Fibroblast of the aortic adventitia (primary cell): ENCODE measurements around the gene FRAS1. TPM values are rescaled to one million over a fixed set of nuclear protein-coding genes. Genes with fewer than 3 reads are reported as not detected.
"Not testable (repeated sequence)": the region's sequence is repeated elsewhere in the genome, so short reads cannot be mapped to it uniquely, and the experiment has no call there.

Source experiments
- DNase-seq: peaks from one replicate; pipeline ENCODE4 v3.0.0-alpha.2; 2010; ENCODE audit warnings: low read depth
- H3K4me3 ChIP-seq: 2 replicates; pipeline ENCODE4 v1.5.1; 2011; ENCODE audit warnings: low read depth, mild to moderate bottlenecking, control low read depth, low read length, moderate library complexity
- total RNA-seq: library from RNA; depleted of rRNA; stranded (reverse); fragments of >200 nt; gene quantifications from 2 replicates; pipeline ENCODE4 v1.2.3, GENCODE V29; 2012; ENCODE audit warnings: low replicate concordance
- TF ChIP-seq, protein P1 (sequence below): IDR thresholded peaks from 2 replicates; pipeline ENCODE4 v1.5.1; 2011; ENCODE audit warnings: mild to moderate bottlenecking, low read length, control low read depth, inconsistent platforms; ENCODE audit not compliant: insufficient read depth

Gene FRAS1
- total RNA-seq, 1 donor: 1.9 TPM

DNA sequence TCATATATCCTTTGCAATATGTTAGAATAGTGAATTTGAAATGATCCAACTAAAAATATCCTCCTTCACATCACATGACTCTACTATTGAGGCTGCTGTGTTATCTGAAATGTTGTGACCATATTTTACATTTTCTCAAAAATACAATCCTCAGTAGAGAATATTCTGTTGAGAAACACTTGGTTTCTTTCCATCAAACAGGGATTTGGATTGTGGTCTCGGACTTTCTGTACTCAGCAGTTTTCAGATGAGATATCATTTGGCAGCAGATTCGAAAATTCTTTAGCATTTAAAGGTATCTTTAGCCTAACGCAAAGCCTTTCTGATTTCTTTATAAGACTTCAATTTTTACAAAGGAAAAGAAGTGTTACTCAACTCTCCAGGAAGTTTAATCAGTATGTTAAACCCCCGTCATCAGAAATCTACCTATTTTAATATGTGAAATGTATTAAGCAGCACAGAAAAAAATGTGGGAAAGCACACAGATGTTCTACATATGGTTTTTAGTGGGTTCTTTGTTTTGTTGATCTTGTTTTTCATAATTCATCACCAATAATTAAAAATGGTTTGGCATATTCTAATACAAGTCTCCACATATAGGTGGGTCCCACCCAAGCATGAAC lies 439.0 kb downstream of the FRAS1 start:
- no peak overlapping the region for H3K4me3 ChIP-seq
- DNase-seq: peak; percentile 71
- TF ChIP-seq, protein P1, sequence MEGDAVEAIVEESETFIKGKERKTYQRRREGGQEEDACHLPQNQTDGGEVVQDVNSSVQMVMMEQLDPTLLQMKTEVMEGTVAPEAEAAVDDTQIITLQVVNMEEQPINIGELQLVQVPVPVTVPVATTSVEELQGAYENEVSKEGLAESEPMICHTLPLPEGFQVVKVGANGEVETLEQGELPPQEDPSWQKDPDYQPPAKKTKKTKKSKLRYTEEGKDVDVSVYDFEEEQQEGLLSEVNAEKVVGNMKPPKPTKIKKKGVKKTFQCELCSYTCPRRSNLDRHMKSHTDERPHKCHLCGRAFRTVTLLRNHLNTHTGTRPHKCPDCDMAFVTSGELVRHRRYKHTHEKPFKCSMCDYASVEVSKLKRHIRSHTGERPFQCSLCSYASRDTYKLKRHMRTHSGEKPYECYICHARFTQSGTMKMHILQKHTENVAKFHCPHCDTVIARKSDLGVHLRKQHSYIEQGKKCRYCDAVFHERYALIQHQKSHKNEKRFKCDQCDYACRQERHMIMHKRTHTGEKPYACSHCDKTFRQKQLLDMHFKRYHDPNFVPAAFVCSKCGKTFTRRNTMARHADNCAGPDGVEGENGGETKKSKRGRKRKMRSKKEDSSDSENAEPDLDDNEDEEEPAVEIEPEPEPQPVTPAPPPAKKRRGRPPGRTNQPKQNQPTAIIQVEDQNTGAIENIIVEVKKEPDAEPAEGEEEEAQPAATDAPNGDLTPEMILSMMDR: no peak

DNA sequence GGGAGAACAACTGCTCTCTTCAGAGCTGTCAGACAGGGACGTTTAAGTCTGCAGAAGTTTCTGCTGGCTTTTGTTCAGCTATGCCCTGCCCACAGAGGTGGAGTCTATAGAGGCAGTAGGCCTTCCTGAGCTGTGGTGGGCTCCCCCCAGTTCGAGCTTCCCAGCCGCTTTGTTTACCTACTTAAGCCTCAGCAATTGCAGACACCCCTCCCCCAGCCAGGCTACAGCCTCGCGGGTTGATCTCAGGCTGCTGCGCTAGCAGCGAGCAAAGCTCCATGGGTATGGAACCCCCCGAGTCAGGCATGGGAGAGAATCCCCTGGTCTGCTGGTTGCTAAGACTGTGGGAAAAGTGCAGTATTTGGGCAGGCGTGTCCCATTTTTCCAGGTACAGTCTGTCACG lies 449.1 kb downstream of the FRAS1 start:
- H3K4me3 ChIP-seq, DNase-seq: not testable (repeated sequence)

DNA sequence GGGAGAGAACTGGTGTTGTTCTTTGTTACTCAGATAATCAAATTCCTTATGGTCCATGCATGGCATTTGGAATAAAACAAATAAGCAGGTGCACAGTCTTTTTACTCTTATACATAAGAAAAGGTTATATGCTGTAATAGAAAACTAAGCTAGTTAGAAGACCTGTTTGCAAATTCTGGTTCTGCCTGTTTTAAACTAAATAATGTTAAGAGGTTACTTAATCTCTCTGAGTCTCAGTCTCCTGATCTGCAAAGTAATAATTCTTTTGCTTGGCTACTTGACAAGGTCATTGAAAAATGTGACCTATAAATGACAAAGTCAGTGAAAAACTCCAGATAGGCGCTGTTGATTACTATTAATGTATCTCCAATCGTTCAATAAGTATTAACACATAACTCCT lies 451.9 kb downstream of the FRAS1 start:
- TF ChIP-seq, protein P1: no peak
- H3K4me3 ChIP-seq: no peak overlapping the region

DNA sequence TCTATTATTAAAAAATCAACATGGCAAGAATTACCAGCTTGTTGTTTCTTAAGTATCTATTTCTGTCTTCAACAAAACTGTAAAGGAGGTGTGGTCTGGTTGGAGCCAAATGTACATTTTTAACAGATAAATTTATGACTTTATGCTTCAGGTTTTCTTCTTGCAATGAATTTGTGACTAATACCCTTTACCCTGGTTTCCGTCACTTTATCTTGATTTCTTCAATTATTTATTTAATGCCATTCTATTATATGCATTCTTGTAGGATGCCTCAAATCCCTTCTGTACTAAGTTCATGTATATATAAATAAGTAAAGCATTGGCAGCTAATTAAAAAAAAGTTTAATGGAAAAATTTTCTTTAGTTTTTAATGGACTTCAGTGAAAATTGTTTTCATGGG lies 453.0 kb downstream of the FRAS1 start:
- TF ChIP-seq, protein P1: no peak

More for the DNA sequence above, 451.9 kb downstream of the FRAS1 start:
- DNase-seq: no peak

DNA sequence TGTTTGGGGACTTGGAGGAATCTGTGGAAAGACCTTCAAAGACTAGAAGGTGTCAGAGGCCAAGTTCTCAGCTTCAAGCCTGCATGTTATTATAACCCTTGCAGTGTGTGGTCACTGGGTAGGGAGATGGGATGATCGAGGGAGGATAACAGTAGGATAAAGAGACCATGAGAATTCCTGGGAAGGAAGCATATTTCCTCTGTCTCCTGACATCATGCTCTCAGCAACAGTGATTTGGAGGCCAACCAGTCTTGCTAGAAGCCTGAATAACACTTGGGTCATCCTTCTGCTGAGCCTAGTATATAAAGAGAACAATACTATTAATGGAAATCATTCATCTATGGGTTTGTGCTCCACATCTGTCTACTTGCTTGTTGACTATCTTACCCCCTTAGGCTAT lies 453.6 kb downstream of the FRAS1 start:
- TF ChIP-seq, protein P1: no peak
- H3K4me3 ChIP-seq: no peak overlapping the region
- no peak for DNase-seq

More for the DNA sequence above, 453.0 kb downstream of the FRAS1 start:
- no peak for DNase-seq
- no peak overlapping the region for H3K4me3 ChIP-seq

DNA sequence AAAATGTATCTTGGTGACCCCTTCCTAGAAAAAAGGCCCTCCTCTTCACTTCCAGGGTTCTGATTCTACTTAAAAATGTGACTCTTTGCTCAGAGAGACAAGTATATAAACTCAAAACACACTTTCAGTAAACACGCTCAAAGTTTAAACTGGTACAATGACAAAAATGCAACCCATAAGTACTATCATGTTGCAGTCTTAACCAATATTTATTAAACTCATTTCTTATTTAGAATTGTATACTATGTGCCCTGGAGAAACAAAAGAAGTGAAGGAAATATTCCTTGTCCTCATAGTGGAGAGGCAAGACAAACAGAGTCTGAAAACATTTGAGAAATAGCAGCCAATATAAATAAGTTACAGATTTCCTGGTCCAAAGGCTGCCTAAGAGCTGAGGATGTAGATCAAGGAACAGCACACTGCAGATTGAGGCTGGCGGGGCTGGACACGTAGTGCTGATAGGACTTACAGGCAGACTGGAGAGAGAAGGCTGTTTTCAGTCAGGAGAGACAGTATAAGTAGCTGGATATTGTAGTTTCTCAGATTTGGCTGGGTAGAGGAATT lies 455.3 kb downstream of the FRAS1 start:
- TF ChIP-seq, protein P1: no peak
- DNase-seq: peak; percentile 34
- H3K4me3 ChIP-seq: no peak overlapping the region

DNA sequence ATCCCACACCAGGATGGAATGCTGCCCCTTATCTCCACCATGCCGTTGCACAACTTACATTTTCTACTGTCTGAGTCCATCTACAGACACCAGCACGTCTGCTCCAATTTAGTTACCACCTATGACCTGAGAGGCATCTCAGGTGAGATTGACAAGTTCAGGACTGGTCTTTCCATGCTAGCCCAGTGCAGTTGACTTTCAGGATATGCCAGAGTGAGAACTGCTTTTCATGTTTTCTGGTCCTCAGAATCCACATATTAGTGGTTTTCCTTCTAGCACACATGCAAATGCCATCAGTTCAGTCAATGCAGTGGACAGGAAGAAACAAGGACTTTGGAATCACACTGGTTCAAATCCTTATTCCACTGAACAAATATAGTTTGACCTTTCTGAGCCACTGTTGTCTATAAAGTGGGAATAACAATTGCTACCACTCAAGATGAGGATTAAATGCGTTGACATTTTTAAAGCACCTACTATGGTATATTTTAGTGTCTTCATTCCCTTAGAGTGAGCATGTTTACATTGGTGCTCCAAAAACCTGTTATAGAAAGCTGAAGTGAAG lies 456.4 kb downstream of the FRAS1 start:
- no peak for DNase-seq
- TF ChIP-seq, protein P1: no peak
- no peak overlapping the region for H3K4me3 ChIP-seq
